Sigmoid colon (tissue), 7 donors: ENCODE measurements around the gene PLSCR5. TPM values are rescaled to one million over a fixed set of nuclear protein-coding genes. Genes with fewer than 3 reads are reported as not detected.

ENCODE experiments used
- DNase-seq: peaks from one replicate; pipeline ENCODE4 v3.0.0-alpha.2; 2019
- H3K27ac ChIP-seq, 4 donors: fragments of 200-600 bp; sonication (generic); one replicate each; pipeline ENCODE4 v1.5.1; 2016 to 2019; ENCODE audit warnings: mild to moderate bottlenecking in 1 of 4
- H3K27me3 ChIP-seq, 3 donors: fragments of 200-600 bp; sonication (generic); one replicate each; pipeline ENCODE4 v1.5.1; 2019; ENCODE audit warnings: mild to moderate bottlenecking in 1 of 3
- H3K36me3 ChIP-seq, 4 donors: fragments of 200-600 bp; sonication (generic); one replicate each; pipeline ENCODE4 v1.5.1; 2016 to 2019
- H3K4me1 ChIP-seq, 4 donors: fragments of 200-600 bp; sonication (generic); one replicate each; pipeline ENCODE4 v1.5.1; 2017 to 2019
- H3K4me3 ChIP-seq, 4 donors: fragments of 200-600 bp; sonication (generic); one replicate each; pipeline ENCODE4 v1.5.1; 2017 to 2019; ENCODE audit warnings: mild to moderate bottlenecking in 2 of 4, moderate library complexity in 1 of 4
- H3K9me3 ChIP-seq, 4 donors: fragments of 200-600 bp in 3 of 4; sonication (generic) in 3 of 4; one replicate each; pipeline versions ENCODE4 v1.5.1 to v1.6.1; 2013 to 2019
- CTCF ChIP-seq, 4 experiments: fragments of 450-650 bp in 3 of 4; fragments of 200-600 bp in 1 of 4; IDR thresholded peaks; one replicate each; pipeline ENCODE4 v1.5.1; 2016 to 2019; ENCODE audit warnings: antibody characterized with exemption in 4 of 4, mild to moderate bottlenecking in 3 of 4, moderate library complexity in 2 of 4
- EP300 ChIP-seq, 4 donors: sonication (generic); formaldehyde crosslinking; IDR thresholded peaks; one replicate each; pipeline ENCODE4 v1.6.1; 2017; ENCODE audit warnings: antibody characterized with exemption in 4 of 4
- POLR2A ChIP-seq, 2 donors: fragments of 450-650 bp; IDR thresholded peaks; one replicate each; pipeline ENCODE4 v1.6.1; 2016; ENCODE audit warnings: antibody characterized with exemption in 2 of 2, mild to moderate bottlenecking in 2 of 2, moderate library complexity in 2 of 2
- POLR2AphosphoS5 ChIP-seq, 4 donors: sonication (generic); formaldehyde crosslinking; IDR thresholded peaks; one replicate each; pipeline ENCODE4 v1.6.1; 2017; ENCODE audit warnings: antibody characterized with exemption in 4 of 4
- WGBS, 2 donors: extraction: QIAGEN DNeasy Blood & Tissue Kit; methylation state at CpG; one replicate each; pipeline ENCODE4 v1.1.7; 2013; 5-methylcytosine and 5-hydroxymethylcytosine counted together
- intact Hi-C: fragments of 100-400 bp; cut with DNase I; formaldehyde crosslinking; loops from one replicate; pipeline ENCODE4 v1.15.1; 2023
- polyA plus RNA-seq, 3 donors: library from polyadenylated mRNA; stranded (reverse); fragments of 200-250 nt; gene quantifications; one replicate each; pipeline ENCODE4 v1.2.3, GENCODE V29; 2013
- total RNA-seq, 4 donors: library from RNA; depleted of rRNA; stranded (reverse); fragments of >200 nt; gene quantifications; one replicate each; pipeline ENCODE4 v1.1.0, GENCODE V29; 2016
- donor health status: healthy with polysubstance abuse.
- donor health status: Bipolar disorder and iron deficiency.
- donor health status: healthy.

PLSCR5 gene
- total RNA-seq (not detected), polyA plus RNA-seq (not detected)

DNA sequence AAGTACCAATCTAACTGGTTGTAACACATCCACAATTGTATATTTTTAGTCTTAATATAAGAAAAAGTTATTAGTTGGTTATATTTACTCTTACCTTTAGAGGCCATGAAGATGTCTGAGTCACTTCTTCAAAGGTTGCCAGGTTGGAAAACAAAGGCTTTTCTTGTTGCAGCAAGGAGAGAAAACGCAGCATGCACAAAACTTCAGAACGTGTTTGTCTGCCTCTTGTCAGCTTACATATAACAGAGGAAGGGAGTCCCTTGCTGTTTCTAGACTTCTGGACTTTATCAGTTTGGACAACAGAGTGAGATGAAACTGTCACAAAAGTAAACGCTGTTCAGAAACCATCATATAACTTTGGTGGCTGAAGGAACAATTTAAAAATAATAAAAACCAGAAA lies at the start of gene PLSCR5:
Gene PLSCR5 (minus strand): TSS at position 241 of the 400 bp plus-strand sequence. CDS start 134 bp downstream, at position 107.
- TF ChIP-seq POLR2AphosphoS5 (IDR thresholded peaks at IDR 0.05) (peak; percentile 76 to 92 (median 86)), POLR2A (IDR thresholded peaks at IDR 0.05) (no peak), CTCF (IDR thresholded peaks at IDR 0.05) (no peak), EP300 (IDR thresholded peaks at IDR 0.05) (peak in 1 of 4 donors; percentile 28)
- DNase-seq: no peak
- WGBS, 2 donors: 15 to 48% methylated on average over 3 of the region's 3 CpGs
- H3K27ac ChIP-seq: peak within 1 kb of the TSS in 2 of 4 donors; percentile 21 to 35
- H3K36me3 ChIP-seq: no peaks in the 10 kb centered on the region
- no peak within 1 kb of the TSS for H3K4me3 ChIP-seq
- H3K9me3 ChIP-seq: no peaks in the 10 kb centered on the region
- H3K27me3 ChIP-seq: no peaks in the 10 kb centered on the region
- H3K4me1 ChIP-seq: peaks cover 0 to 16% (median 4%) of the 10 kb centered on the region in 4 donors
- intact Hi-C loops: no loop called here

DNA sequence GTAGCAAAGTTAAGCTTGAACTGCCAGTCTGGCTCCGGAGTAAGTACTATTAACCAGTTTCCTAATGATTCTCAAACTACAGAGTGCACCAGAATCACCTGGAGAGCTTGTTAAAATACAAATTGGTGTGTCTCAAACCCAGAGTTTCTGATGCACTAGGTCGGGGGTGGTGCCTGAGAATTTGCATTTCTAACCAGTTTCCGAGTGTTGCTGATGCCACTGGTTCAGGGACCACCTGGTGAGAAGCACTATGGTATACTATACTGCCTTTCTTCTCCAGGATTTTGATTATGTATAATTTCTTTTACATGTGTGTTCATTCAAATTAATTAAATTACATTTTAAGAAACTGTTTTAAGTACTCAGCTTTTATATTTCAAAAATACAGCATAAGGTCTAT lies 48.8 kb upstream of the PLSCR5 start:
- DNase-seq: no peak
- Histone ChIP-seq H3K36me3 (no peaks in the 10 kb centered on the region), H3K27me3 (no peaks in the 10 kb centered on the region), H3K27ac (no peak overlapping the region), H3K9me3 (no peaks in the 10 kb centered on the region), H3K4me3 (no peak overlapping the region), H3K4me1 (no peaks in the 10 kb centered on the region)
- TF ChIP-seq POLR2A (IDR thresholded peaks at IDR 0.05) (no peak), POLR2AphosphoS5 (IDR thresholded peaks at IDR 0.05) (no peak), EP300 (IDR thresholded peaks at IDR 0.05) (no peak), CTCF (IDR thresholded peaks at IDR 0.05) (no peak)
- intact Hi-C loops: no loop called here
- 62 to 67% methylated on average over 3 of the region's 3 CpGs for WGBS, 2 donors

DNA sequence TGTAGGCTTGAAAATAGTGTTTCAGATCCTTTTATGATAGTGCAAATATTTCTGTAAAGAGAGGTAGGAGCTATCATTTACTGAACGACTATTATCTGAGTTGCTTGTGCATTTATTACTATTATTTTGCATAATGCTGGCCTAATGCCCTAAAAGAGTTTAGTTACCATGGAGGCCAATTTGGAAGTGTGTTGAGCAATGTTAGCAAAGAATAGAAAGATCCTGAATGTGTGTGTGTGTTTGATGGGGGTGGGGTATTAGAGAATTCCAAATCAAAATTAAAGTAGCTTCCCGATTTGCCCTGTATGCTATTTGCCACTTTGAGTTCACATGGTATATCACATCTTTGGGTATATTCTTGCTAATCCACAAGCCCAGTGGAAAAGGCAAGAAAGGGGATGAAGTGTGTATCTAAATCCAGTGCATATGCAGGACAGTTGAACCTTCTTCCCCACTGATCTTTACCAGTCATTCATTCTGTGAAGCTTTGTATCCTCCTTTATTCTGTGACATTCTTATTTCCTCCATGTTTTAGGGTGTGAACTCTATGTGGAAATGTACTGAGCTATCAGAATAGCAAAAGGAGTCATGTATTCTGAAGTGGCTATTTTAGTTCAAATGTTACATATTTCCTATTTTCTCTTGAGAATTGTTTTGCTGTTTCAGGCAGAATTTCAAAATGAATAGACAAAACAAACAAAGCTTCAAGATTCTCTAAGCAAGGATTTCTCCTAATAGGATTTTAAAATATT lies 45.7 kb upstream of the PLSCR5 start:
- intact Hi-C loops: no loop called here
- 61 to 84% methylated on average over 2 of the region's 2 CpGs for WGBS, 2 donors
- no peak for DNase-seq

GRCh38 chr3:146646261-146646660 lies 41.1 kb upstream of the PLSCR5 start:
- Histone ChIP-seq H3K27ac (no peak overlapping the region), H3K9me3 (no peaks in the 10 kb centered on the region), H3K27me3 (no peaks in the 10 kb centered on the region), H3K4me3 (no peak overlapping the region), H3K36me3 (no peaks in the 10 kb centered on the region), H3K4me1 (no peaks in the 10 kb centered on the region)
- no peak for DNase-seq
- no peak for TF ChIP-seq POLR2A (IDR thresholded peaks at IDR 0.05)
- TF ChIP-seq CTCF (IDR thresholded peaks at IDR 0.05): no peak
- no peak for TF ChIP-seq POLR2AphosphoS5 (IDR thresholded peaks at IDR 0.05)
- TF ChIP-seq EP300 (IDR thresholded peaks at IDR 0.05): no peak
- intact Hi-C loops: no loop called here
- 62 to 76% methylated on average over 4 of the region's 4 CpGs for WGBS, 2 donors

More for the DNA sequence above, 45.7 kb upstream of the PLSCR5 start:
- Histone ChIP-seq H3K9me3 (no peaks in the 10 kb centered on the region), H3K27ac (no peak overlapping the region), H3K4me1 (no peaks in the 10 kb centered on the region), H3K27me3 (no peaks in the 10 kb centered on the region), H3K4me3 (no peak overlapping the region), H3K36me3 (no peaks in the 10 kb centered on the region)
- no peak for TF ChIP-seq POLR2AphosphoS5 (IDR thresholded peaks at IDR 0.05)
- TF ChIP-seq POLR2A (IDR thresholded peaks at IDR 0.05): no peak
- TF ChIP-seq CTCF (IDR thresholded peaks at IDR 0.05): no peak
- no peak for TF ChIP-seq EP300 (IDR thresholded peaks at IDR 0.05)
